Sigmoid colon (tissue), 7 donors: ENCODE data around the gene LYPD6. TPM values are rescaled to one million over a fixed set of nuclear protein-coding genes. Genes with fewer than 3 reads are reported as not detected.
A peak's percentile ranks its signal among the peaks of the same experiment; 100 is the strongest.
"Not testable (repeated sequence)": the region's sequence is repeated elsewhere in the genome, so short reads cannot be mapped to it uniquely, and the experiment has no call there.

Experiments used
- DNase-seq: peaks from one replicate; pipeline ENCODE4 v3.0.0-alpha.2; 2019
- H3K27ac ChIP-seq, 4 donors: fragments of 200-600 bp; sonication (generic); one replicate each; pipeline ENCODE4 v1.5.1; 2016 to 2019; ENCODE audit warnings: mild to moderate bottlenecking in 1 of 4
- H3K27me3 ChIP-seq, 3 donors: fragments of 200-600 bp; sonication (generic); one replicate each; pipeline ENCODE4 v1.5.1; 2019; ENCODE audit warnings: mild to moderate bottlenecking in 1 of 3
- H3K36me3 ChIP-seq, 4 donors: fragments of 200-600 bp; sonication (generic); one replicate each; pipeline ENCODE4 v1.5.1; 2016 to 2019
- H3K4me1 ChIP-seq, 4 donors: fragments of 200-600 bp; sonication (generic); one replicate each; pipeline ENCODE4 v1.5.1; 2017 to 2019
- H3K4me3 ChIP-seq, 4 donors: fragments of 200-600 bp; sonication (generic); one replicate each; pipeline ENCODE4 v1.5.1; 2017 to 2019; ENCODE audit warnings: mild to moderate bottlenecking in 2 of 4, moderate library complexity in 1 of 4
- H3K9me3 ChIP-seq, 4 donors: fragments of 200-600 bp in 3 of 4; sonication (generic) in 3 of 4; one replicate each; pipeline versions ENCODE4 v1.5.1 to v1.6.1; 2013 to 2019
- EP300 ChIP-seq, 4 donors: sonication (generic); formaldehyde crosslinking; IDR thresholded peaks; one replicate each; pipeline ENCODE4 v1.6.1; 2017; ENCODE audit warnings: antibody characterized with exemption in 4 of 4
- POLR2A ChIP-seq, 2 donors: fragments of 450-650 bp; IDR thresholded peaks; one replicate each; pipeline ENCODE4 v1.6.1; 2016; ENCODE audit warnings: antibody characterized with exemption in 2 of 2, mild to moderate bottlenecking in 2 of 2, moderate library complexity in 2 of 2
- POLR2AphosphoS5 ChIP-seq, 4 donors: sonication (generic); formaldehyde crosslinking; IDR thresholded peaks; one replicate each; pipeline ENCODE4 v1.6.1; 2017; ENCODE audit warnings: antibody characterized with exemption in 4 of 4
- WGBS, 2 donors: extraction: QIAGEN DNeasy Blood & Tissue Kit; methylation state at CpG; one replicate each; pipeline ENCODE4 v1.1.7; 2013; 5-methylcytosine and 5-hydroxymethylcytosine counted together
- intact Hi-C: fragments of 100-400 bp; cut with DNase I; formaldehyde crosslinking; loops from one replicate; pipeline ENCODE4 v1.15.1; 2023
- polyA plus RNA-seq, 3 donors: library from polyadenylated mRNA; stranded (reverse); fragments of 200-250 nt; gene quantifications; one replicate each; pipeline ENCODE4 v1.2.3, GENCODE V29; 2013
- total RNA-seq, 4 donors: library from RNA; depleted of rRNA; stranded (reverse); fragments of >200 nt; gene quantifications; one replicate each; pipeline ENCODE4 v1.1.0, GENCODE V29; 2016
- TF ChIP-seq, protein P1 (sequence below), 4 experiments: fragments of 450-650 bp in 3 of 4; fragments of 200-600 bp in 1 of 4; IDR thresholded peaks; one replicate each; pipeline ENCODE4 v1.5.1; 2016 to 2019; ENCODE audit warnings: antibody characterized with exemption in 4 of 4, mild to moderate bottlenecking in 3 of 4, moderate library complexity in 2 of 4
- donor health status: healthy with polysubstance abuse.
- donor health status: Bipolar disorder and iron deficiency.
- donor health status: healthy.

The LYPD6 gene
- total and polyA plus RNA-seq, 7 donors, result 1.0 to 2.0 (median 1.4) TPM

DNA sequence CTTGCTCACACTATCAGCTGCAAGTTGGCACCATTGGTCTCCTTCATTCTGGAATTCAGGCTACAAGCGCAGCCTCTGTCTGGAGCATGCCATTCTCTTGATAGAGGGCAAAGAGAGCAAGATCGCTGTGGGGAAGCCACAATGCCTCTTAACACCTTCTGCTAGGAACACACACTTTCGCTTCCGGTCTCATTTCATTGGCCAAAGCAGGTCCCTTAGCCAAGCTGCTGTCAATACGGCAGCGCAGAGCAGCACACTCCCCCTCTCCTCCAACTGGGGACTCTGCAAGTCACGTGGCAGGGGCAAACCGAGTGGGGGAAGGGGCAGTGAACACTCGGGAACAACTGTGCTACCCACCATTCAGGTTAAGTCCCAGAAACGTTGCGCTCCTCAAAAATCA, 159.1 kb downstream of the LYPD6 start:
- H3K4me3 ChIP-seq, result no peak overlapping the region
- H3K9me3 ChIP-seq, result no peaks in the 10 kb centered on the region
- H3K4me1 ChIP-seq, result no peaks in the 10 kb centered on the region
- no peaks in the 10 kb centered on the region for H3K27me3 ChIP-seq
- peak overlapping the region in 1 of 4 donors; percentile 7 for H3K27ac ChIP-seq
- intact Hi-C loops, result no loop called here
- 72% methylated on average over 11 of the region's 11 CpGs for WGBS, 2 donors
- no peak for TF ChIP-seq POLR2A (IDR thresholded peaks at IDR 0.05)
- TF ChIP-seq POLR2AphosphoS5 (IDR thresholded peaks at IDR 0.05), result no peak
- TF ChIP-seq, protein P1, sequence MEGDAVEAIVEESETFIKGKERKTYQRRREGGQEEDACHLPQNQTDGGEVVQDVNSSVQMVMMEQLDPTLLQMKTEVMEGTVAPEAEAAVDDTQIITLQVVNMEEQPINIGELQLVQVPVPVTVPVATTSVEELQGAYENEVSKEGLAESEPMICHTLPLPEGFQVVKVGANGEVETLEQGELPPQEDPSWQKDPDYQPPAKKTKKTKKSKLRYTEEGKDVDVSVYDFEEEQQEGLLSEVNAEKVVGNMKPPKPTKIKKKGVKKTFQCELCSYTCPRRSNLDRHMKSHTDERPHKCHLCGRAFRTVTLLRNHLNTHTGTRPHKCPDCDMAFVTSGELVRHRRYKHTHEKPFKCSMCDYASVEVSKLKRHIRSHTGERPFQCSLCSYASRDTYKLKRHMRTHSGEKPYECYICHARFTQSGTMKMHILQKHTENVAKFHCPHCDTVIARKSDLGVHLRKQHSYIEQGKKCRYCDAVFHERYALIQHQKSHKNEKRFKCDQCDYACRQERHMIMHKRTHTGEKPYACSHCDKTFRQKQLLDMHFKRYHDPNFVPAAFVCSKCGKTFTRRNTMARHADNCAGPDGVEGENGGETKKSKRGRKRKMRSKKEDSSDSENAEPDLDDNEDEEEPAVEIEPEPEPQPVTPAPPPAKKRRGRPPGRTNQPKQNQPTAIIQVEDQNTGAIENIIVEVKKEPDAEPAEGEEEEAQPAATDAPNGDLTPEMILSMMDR (IDR thresholded peaks at IDR 0.05), result no peak
- no peak for TF ChIP-seq EP300 (IDR thresholded peaks at IDR 0.05)
- no peak for DNase-seq
- H3K36me3 ChIP-seq, result no peaks in the 10 kb centered on the region

DNA sequence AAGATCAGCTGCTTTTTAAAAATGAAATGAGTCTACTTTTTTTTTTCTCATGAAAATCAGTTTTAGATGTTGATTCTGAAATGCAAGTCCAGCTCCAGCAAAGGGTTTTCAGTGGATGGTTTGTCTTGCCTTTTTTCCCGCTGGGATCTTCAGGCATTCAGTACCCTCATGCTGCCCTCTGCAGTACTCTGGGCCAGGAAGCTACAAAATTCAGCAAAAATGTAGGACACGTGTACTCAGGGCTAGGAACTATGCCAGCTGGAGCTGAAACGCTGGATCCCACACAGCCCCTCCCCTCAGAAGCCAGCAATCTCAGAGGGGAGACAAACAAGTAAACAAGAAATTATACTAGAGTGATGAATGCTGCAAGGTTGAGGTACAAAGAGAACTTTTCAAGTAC, 159.9 kb downstream of the LYPD6 start:
- Histone ChIP-seq H3K27ac (no peak overlapping the region), H3K4me3 (no peak overlapping the region), H3K27me3 (no peaks in the 10 kb centered on the region), H3K4me1 (no peaks in the 10 kb centered on the region), H3K9me3 (no peaks in the 10 kb centered on the region), H3K36me3 (no peaks in the 10 kb centered on the region)
- intact Hi-C loops, result no loop called here
- DNase-seq, result no peak
- TF ChIP-seq POLR2AphosphoS5 (IDR thresholded peaks at IDR 0.05) (no peak), POLR2A (IDR thresholded peaks at IDR 0.05) (no peak), EP300 (IDR thresholded peaks at IDR 0.05) (no peak)
- TF ChIP-seq, protein P1 (IDR thresholded peaks at IDR 0.05), result no peak
- WGBS, 2 donors, result 5 to 27% methylated on average over 3 of the region's 3 CpGs

DNA sequence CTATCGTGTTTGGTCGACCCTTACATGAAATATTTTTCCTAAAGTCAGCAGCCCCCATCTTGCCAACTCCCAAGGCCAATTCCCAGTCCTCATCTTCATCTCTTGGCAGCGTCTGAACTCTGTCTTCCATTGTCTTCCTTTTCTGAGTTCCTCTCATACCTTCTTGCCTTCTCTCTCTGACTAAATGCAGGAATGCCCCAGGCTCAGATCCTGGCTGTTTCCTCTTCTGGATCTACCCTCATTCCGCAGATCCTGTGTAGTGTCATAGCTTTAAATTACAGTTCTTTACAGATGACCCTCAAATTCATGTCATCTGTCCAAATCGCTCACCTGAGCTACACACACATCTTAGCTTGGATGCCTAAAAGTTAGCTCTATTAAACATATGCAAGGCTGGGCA, 162.5 kb downstream of the LYPD6 start:
- Histone ChIP-seq H3K4me3 (no peak overlapping the region), H3K4me1 (no peaks in the 10 kb centered on the region), H3K27ac (no peak overlapping the region), H3K9me3 (no peaks in the 10 kb centered on the region), H3K27me3 (no peaks in the 10 kb centered on the region), H3K36me3 (no peaks in the 10 kb centered on the region)
- no peak for DNase-seq
- intact Hi-C loops, result no loop called here
- TF ChIP-seq EP300 (IDR thresholded peaks at IDR 0.05) (no peak), POLR2A (IDR thresholded peaks at IDR 0.05) (no peak), POLR2AphosphoS5 (IDR thresholded peaks at IDR 0.05) (no peak)
- TF ChIP-seq, protein P1 (IDR thresholded peaks at IDR 0.05), result no peak
- WGBS, 2 donors, result 84 to 90% methylated on average over 5 of the region's 5 CpGs

DNA sequence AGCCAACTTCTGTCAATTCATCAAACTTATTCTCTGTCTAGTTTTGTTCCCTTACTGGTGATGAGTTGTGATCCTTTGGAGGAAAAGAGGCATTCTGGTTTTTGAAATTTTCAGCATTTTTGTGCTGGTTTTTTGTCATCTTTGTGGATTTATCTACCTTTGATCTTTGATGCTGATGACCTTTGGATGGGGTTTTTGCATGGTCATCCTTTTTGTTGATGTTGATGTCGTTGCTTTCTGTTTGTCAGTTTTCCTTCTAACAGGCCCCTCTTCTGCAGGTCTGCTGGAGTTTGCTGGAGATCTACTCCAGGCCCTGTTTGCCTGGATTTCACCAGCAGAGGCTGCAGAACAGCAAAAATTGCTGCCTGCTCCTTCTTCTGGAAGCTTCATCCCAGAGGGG, 168.8 kb downstream of the LYPD6 start:
- H3K27me3 ChIP-seq, H3K9me3 ChIP-seq, DNase-seq, H3K27ac ChIP-seq, H3K36me3 ChIP-seq, H3K4me1 ChIP-seq, intact Hi-C loops, H3K4me3 ChIP-seq: not testable (repeated sequence)
- WGBS, 2 donors, result 75 to 87% methylated on average over 1 of the region's 1 CpG

DNA sequence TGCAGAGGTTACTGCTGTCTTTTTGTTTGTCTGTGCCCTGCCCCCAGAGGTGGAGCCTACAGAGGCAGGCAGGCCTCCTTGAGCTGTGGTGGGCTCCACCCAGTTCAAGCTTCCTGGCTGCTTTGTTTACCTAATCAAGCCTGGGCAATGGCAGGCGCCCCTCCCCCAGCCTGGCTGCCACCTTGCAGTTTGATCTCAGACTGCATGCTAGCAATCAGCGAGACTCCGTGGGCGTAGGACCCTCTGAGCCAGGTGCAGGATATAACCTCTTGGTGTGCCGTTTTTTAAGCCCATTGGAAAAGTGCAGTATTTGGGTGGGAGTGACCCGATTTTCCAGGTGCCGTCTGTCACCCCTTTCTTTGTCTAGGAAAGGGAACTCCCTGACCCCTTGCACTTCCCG, 176.4 kb downstream of the LYPD6 start:
- H3K4me3 ChIP-seq, H3K4me1 ChIP-seq, DNase-seq, intact Hi-C loops, H3K9me3 ChIP-seq, H3K27me3 ChIP-seq, H3K36me3 ChIP-seq, H3K27ac ChIP-seq: not testable (repeated sequence)
- 60 to 81% methylated on average over 8 of the region's 8 CpGs for WGBS, 2 donors

DNA sequence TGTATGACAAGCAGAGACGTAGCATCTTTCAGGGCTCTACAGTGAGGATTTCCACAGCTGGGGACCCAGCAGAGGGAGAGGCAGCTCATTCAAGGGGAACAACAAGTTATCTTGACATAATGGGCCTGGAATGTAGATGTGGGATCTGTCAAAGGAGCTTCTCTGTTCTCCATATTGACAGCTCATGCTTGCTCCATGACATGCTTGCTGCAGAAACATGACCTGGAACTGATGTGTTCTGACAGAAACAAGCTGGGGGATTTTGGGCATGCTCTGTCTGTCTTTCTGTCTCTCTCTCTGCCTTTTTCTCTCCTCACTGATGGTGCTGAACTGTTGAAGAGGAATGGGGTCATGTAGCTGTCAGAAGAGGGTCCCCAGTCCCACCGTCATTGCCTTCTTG, 177.6 kb downstream of the LYPD6 start:
- H3K27ac ChIP-seq, result no peak overlapping the region
- intact Hi-C loops, result no loop called here
- no peak overlapping the region for H3K4me3 ChIP-seq
- H3K9me3 ChIP-seq, result no peaks in the 10 kb centered on the region
- no peak for DNase-seq
- 88 to 93% methylated on average over 2 of the region's 2 CpGs for WGBS, 2 donors
- no peaks in the 10 kb centered on the region for H3K36me3 ChIP-seq
- H3K27me3 ChIP-seq, result no peaks in the 10 kb centered on the region
- TF ChIP-seq POLR2A (IDR thresholded peaks at IDR 0.05) (no peak), POLR2AphosphoS5 (IDR thresholded peaks at IDR 0.05) (no peak), EP300 (IDR thresholded peaks at IDR 0.05) (no peak)
- TF ChIP-seq, protein P1 (IDR thresholded peaks at IDR 0.05), result no peak
- no peaks in the 10 kb centered on the region for H3K4me1 ChIP-seq
